OCI-LY7 (cell line): ENCODE measurements around the gene GATA2. TPM values are rescaled to one million over a fixed set of nuclear protein-coding genes. Genes with fewer than 3 reads are reported as not detected.

Source experiments
- BruUV-seq: library from RNA; stranded (reverse); fragments of 400-500 nt; replicated peaks from 2 replicates; lab custom pipeline; 2021; lab: Mats Ljungman, UMichigan
- CTCF ChIA-PET: fragments of 300-600 bp; sonication (Branson Sonifier 250); formaldehyde crosslinking; loops from one replicate; lab custom pipeline; 2022; ENCODE audit warnings: antibody characterized with exemption; ENCODE audit not compliant: unreplicated experiment; lab: Charles Lee
- POLR2A ChIA-PET: fragments of 300-600 bp; sonication (Branson Sonifier 250); formaldehyde crosslinking; loops from one replicate; lab custom pipeline; 2022; ENCODE audit warnings: antibody characterized with exemption; lab: Charles Lee
- DNase-seq: peaks from one replicate; pipeline ENCODE4 v3.0.0-alpha.2; 2015; ENCODE audit warnings: low spot score
- H2AFZ ChIP-seq: fragments of 200-600 bp; sonication (generic), shearing (Covaris generic); 2 replicates; pipeline ENCODE4 v1.6.1; 2014; ENCODE audit warnings: mild to moderate bottlenecking, antibody characterized with exemption, low read length, moderate library complexity
- H3K27ac ChIP-seq: fragments of 200-600 bp; sonication (generic); 2 replicates; pipeline ENCODE4 v1.5.1; 2014; ENCODE audit warnings: mixed run types, low read depth, mild to moderate bottlenecking, moderate library complexity, low read length, inconsistent platforms; ENCODE audit not compliant: poor library complexity, severe bottlenecking
- H3K36me3 ChIP-seq: fragments of 200-600 bp; sonication (generic); 2 replicates; pipeline ENCODE4 v1.6.1; 2014; ENCODE audit warnings: mild to moderate bottlenecking, antibody characterized with exemption, low read length, moderate library complexity, mixed read lengths; ENCODE audit not compliant: insufficient read depth
- H3K4me1 ChIP-seq: fragments of 200-600 bp; sonication (generic); 2 replicates; pipeline ENCODE4 v1.5.1; 2014; ENCODE audit warnings: mild to moderate bottlenecking, low read length; ENCODE audit not compliant: insufficient read depth, poor library complexity, severe bottlenecking
- H3K4me2 ChIP-seq: fragments of 200-600 bp; sonication (generic); 2 replicates; pipeline ENCODE4 v1.6.1; 2014; ENCODE audit warnings: mild to moderate bottlenecking, low read length
- H3K4me3 ChIP-seq: fragments of 200-600 bp; sonication (generic); 2 replicates; pipeline ENCODE4 v1.5.1; 2014; ENCODE audit warnings: mild to moderate bottlenecking, low read depth, low read length; ENCODE audit not compliant: poor library complexity, severe bottlenecking
- H3K79me2 ChIP-seq: fragments of 200-600 bp; sonication (generic); 2 replicates; pipeline ENCODE4 v1.6.1; 2016; ENCODE audit warnings: low read depth, mild to moderate bottlenecking, low read length, moderate library complexity, mixed read lengths; ENCODE audit not compliant: insufficient read depth
- H3K9me2 ChIP-seq: fragments of 200-600 bp; sonication (generic); 2 replicates; pipeline ENCODE4 v1.6.1; 2016; ENCODE audit warnings: mild to moderate bottlenecking, low read length, mixed read lengths; ENCODE audit not compliant: insufficient read depth
- H3K9me3 ChIP-seq: fragments of 200-600 bp; sonication (generic); 2 replicates; pipeline ENCODE4 v1.6.1; 2014; ENCODE audit warnings: mild to moderate bottlenecking, mixed run types, low read length, mixed read lengths
- H4K20me1 ChIP-seq: fragments of 200-600 bp; sonication (generic); 2 replicates; pipeline ENCODE4 v1.6.1; 2014; ENCODE audit warnings: mild to moderate bottlenecking, antibody characterized with exemption, low read length, moderate library complexity, mixed read lengths; ENCODE audit not compliant: insufficient read depth
- EZH2phosphoT487 ChIP-seq: fragments of 200-600 bp; sonication (generic); IDR thresholded peaks from 2 replicates; pipeline ENCODE4 v1.6.1; 2018; ENCODE audit warnings: low read depth, borderline replicate concordance, mild to moderate bottlenecking, mixed run types, antibody characterized with exemption, low read length, moderate library complexity, mixed read lengths
- intact Hi-C: fragments of 100-400 bp; cut with micrococcal nuclease; formaldehyde crosslinking; loops from one replicate; pipeline ENCODE4 v1.10.0; 2022; ENCODE audit not compliant: unreplicated experiment
- total RNA-seq, 2 experiments: library from RNA; depleted of rRNA in 1 of 2; stranded (reverse); fragments of >200 nt in 1 of 2; shearing (Covaris generic) in 1 of 2; gene quantifications; 2 replicates each; pipeline ENCODE4 v1.2.3, GENCODE V29; 2014 to 2022
- TF ChIP-seq, protein P1 (sequence below): fragments of 200-600 bp; sonication (generic); conservative IDR thresholded peaks from 2 replicates; pipeline ENCODE4 v1.5.1; 2014; ENCODE audit warnings: mild to moderate bottlenecking, antibody characterized with exemption, low read length, moderate library complexity, mixed read lengths

The GATA2 gene
- total RNA-seq, 2 experiments from 2014 or later, result not detected

DNA sequence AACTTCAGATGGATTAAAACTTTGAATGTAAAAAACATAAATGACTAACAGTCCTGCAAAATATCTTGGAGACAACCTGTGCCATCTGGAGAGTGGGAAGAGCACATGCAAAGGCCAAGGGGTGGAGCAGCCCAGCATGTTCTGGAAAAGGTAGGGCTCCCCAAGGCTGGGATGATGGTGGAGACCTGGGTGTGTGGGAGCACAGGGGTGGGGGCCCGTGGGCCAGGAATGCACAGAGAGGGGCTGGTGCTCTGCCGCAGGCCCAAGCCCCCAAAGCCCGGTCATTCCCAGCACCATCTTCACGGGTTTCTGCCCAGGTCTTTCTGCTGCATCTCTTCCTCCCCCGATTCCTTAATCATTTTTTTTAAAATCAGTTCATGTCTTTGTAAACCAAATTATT, 9.7 kb upstream of the GATA2 start:
- Histone ChIP-seq H4K20me1 (no peaks in the 10 kb centered on the region), H3K9me3 (no peaks in the 10 kb centered on the region), H3K4me1 (no peaks in the 10 kb centered on the region), H3K4me2 (no peak overlapping the region), H3K9me2 (no peaks in the 10 kb centered on the region), H3K79me2 (no peaks in the 10 kb centered on the region), H3K4me3 (no peak overlapping the region), H3K27ac (no peak overlapping the region), H2AFZ (no peak overlapping the region), H3K36me3 (no peaks in the 10 kb centered on the region)
- no peak for DNase-seq
- TF ChIP-seq EZH2phosphoT487, result no peak
- TF ChIP-seq, protein P1, sequence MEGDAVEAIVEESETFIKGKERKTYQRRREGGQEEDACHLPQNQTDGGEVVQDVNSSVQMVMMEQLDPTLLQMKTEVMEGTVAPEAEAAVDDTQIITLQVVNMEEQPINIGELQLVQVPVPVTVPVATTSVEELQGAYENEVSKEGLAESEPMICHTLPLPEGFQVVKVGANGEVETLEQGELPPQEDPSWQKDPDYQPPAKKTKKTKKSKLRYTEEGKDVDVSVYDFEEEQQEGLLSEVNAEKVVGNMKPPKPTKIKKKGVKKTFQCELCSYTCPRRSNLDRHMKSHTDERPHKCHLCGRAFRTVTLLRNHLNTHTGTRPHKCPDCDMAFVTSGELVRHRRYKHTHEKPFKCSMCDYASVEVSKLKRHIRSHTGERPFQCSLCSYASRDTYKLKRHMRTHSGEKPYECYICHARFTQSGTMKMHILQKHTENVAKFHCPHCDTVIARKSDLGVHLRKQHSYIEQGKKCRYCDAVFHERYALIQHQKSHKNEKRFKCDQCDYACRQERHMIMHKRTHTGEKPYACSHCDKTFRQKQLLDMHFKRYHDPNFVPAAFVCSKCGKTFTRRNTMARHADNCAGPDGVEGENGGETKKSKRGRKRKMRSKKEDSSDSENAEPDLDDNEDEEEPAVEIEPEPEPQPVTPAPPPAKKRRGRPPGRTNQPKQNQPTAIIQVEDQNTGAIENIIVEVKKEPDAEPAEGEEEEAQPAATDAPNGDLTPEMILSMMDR, result no peak
- ChIA-PET POLR2A (no interaction called here), CTCF (no interaction called here)
- BruUV-seq, result no TSS peak
- intact Hi-C loops, result no loop called here

DNA sequence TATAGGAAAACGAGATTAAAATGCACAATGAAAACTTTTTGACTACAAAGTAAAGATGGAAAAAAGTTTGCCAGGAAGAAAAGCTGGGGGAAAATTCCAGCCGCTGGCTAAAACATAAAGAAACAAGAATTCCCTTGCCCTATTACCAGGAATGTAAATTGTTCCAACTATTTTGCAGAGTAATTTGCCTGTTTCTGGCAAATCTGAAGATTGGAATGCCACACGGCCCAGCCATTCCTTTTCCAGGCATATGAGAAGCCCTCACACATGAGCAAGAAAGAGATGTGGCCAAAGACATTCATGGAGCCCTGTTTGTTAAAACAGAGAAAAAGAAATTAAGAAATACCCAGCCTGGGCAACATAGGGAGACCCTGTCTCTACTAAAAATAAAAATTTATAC, 8.4 kb upstream of the GATA2 start:
- Histone ChIP-seq H3K9me3 (no peaks in the 10 kb centered on the region), H3K36me3 (no peaks in the 10 kb centered on the region), H3K4me3 (no peak overlapping the region), H3K4me2 (no peak overlapping the region), H2AFZ (no peak overlapping the region), H3K4me1 (no peaks in the 10 kb centered on the region), H3K79me2 (no peaks in the 10 kb centered on the region), H3K9me2 (no peaks in the 10 kb centered on the region), H3K27ac (no peak overlapping the region), H4K20me1 (no peaks in the 10 kb centered on the region)
- intact Hi-C loops, result no loop called here
- TF ChIP-seq, protein P1, result no peak
- no peak for TF ChIP-seq EZH2phosphoT487
- no TSS peak for BruUV-seq
- CTCF ChIA-PET, result no interaction called here
- no peak for DNase-seq
- POLR2A ChIA-PET, result interaction anchor here (0.6 kb wide), 1 partner anchor 146 kb away, joined by 3 read pairs; no protein-coding TSS in a partner anchor

DNA sequence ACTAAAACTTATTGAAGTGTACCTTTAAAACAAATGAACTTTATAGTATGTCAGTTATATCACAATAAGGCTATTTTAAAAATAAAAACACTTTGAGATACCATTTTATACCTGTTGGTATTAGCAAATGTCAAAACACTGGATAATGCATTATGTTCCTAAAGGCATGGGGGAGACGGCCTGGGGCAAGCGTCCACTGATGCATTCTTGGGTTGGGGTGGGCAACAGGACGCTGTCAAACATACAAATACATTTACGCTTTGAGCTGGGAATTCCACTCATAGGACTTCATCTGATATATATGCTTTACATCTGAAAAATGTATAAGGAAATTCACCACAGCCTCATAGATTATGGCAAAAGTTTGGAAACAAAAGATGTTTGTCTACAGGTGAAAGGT, 7.6 kb upstream of the GATA2 start:
- TF ChIP-seq, protein P1, result no peak
- TF ChIP-seq EZH2phosphoT487, result no peak
- DNase-seq, result no peak
- Histone ChIP-seq H2AFZ (no peak overlapping the region), H3K4me1 (no peaks in the 10 kb centered on the region), H3K36me3 (no peaks in the 10 kb centered on the region), H3K4me3 (no peak overlapping the region), H3K9me2 (no peaks in the 10 kb centered on the region), H3K27ac (no peak overlapping the region), H3K79me2 (no peaks in the 10 kb centered on the region), H3K9me3 (no peaks in the 10 kb centered on the region), H3K4me2 (no peak overlapping the region), H4K20me1 (no peaks in the 10 kb centered on the region)
- BruUV-seq, result no TSS peak
- intact Hi-C loops, result no loop called here
- CTCF ChIA-PET, result no interaction called here
- POLR2A ChIA-PET, result no interaction called here
